Retinal pigment epithelial cell (primary cell): ENCODE measurements around the gene STXBP6.

ENCODE experiments used
- DNase-seq: peaks from one replicate; pipeline ENCODE4 v3.0.0-alpha.2; 2010; ENCODE audit warnings: low read depth
- H3K4me3 ChIP-seq: 2 replicates; pipeline ENCODE4 v1.5.1; 2011; ENCODE audit warnings: mild to moderate bottlenecking, low read length, control low read depth, moderate library complexity
- CTCF ChIP-seq: conservative IDR thresholded peaks from 2 replicates; pipeline ENCODE4 v1.5.1; 2011; ENCODE audit warnings: low read depth, low read length, control low read depth, inconsistent platforms

The STXBP6 gene

GRCh38 chr14:24903337-24903736, 146.6 kb downstream of the STXBP6 start:
- no peak for DNase-seq
- H3K4me3 ChIP-seq, result no peak overlapping the region
- TF ChIP-seq CTCF, result no peak

GRCh38 chr14:24900269-24901100, 149.5 kb downstream of the STXBP6 start:
- no peak for DNase-seq

GRCh38 chr14:24897793-24898192, 152.2 kb downstream of the STXBP6 start:
- DNase-seq, result no peak
- no peak for TF ChIP-seq CTCF
- H3K4me3 ChIP-seq, result no peak overlapping the region

More at GRCh38 chr14:24900269-24901100, 149.5 kb downstream of the STXBP6 start:
- no peak overlapping the region for H3K4me3 ChIP-seq
- no peak for TF ChIP-seq CTCF

- TF ChIP-seq CTCF, result no peak
Observed at GRCh38 chr14:24895622-24896021, 154.3 kb downstream of the STXBP6 start.

GRCh38 chr14:24895243-24895583, 154.7 kb downstream of the STXBP6 start:
- no peak for TF ChIP-seq CTCF
- no peak for DNase-seq
- H3K4me3 ChIP-seq, result no peak overlapping the region

More at GRCh38 chr14:24895622-24896021, 154.3 kb downstream of the STXBP6 start:
- H3K4me3 ChIP-seq, result no peak overlapping the region
- DNase-seq, result no peak

- H3K4me3 ChIP-seq, result no peak overlapping the region
- no peak for TF ChIP-seq CTCF
- no peak for DNase-seq
Observed at GRCh38 chr14:24894583-24895242, 155.2 kb downstream of the STXBP6 start.
